Measurements from ENCODE around the gene RNF2.

DNA sequence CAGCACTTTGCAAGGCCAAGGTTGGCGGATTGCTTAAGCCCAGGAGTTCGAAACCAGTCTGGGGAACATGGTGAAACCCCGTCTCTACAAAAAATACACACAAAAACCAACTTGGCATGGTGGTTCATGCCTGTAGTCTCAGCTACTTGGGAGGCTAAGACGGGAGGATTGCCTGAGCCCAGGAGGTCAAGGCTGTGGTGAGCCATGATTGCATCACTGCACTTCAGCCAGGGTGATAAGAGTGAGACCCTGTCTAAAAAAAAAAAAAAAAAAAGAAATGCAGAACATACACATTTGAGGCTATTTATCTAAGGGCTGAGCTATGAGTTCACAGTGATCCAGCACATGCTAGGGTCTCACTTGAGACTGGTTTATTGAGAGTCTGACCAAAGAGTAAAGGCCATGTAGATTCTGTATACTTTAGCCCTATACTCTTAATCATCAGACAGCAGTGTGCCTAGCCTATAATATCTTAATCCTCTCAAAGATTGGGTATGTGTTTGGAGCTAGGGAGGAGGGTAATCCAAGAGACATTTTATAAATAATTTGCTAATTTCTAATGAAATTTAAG lies 23.9 kb downstream of the RNF2 start:
- TF ChIP-seq, protein P1, sequence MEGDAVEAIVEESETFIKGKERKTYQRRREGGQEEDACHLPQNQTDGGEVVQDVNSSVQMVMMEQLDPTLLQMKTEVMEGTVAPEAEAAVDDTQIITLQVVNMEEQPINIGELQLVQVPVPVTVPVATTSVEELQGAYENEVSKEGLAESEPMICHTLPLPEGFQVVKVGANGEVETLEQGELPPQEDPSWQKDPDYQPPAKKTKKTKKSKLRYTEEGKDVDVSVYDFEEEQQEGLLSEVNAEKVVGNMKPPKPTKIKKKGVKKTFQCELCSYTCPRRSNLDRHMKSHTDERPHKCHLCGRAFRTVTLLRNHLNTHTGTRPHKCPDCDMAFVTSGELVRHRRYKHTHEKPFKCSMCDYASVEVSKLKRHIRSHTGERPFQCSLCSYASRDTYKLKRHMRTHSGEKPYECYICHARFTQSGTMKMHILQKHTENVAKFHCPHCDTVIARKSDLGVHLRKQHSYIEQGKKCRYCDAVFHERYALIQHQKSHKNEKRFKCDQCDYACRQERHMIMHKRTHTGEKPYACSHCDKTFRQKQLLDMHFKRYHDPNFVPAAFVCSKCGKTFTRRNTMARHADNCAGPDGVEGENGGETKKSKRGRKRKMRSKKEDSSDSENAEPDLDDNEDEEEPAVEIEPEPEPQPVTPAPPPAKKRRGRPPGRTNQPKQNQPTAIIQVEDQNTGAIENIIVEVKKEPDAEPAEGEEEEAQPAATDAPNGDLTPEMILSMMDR (conservative IDR thresholded peaks at IDR 0.05) = no peak
- TF ChIP-seq EZH2 (IDR thresholded peaks at IDR 0.05; ENCODE audit: low read depth) = no peak
